CD4-positive, alpha-beta T cell (primary cell): Measurements from ENCODE around the gene DGKK. TPM values are rescaled to one million over a fixed set of nuclear protein-coding genes. Genes with fewer than 3 reads are reported as not detected.

ENCODE experiments used
- ATAC-seq: fragments of 200-7000 bp; cut with Tn5 transposase; one replicate; pipeline ENCODE4 v1.10.0; 2022; ENCODE audit warnings: mild to moderate bottlenecking; ENCODE audit not compliant: poor library complexity
- CTCF ChIA-PET: fragments of 350-600 bp; sonication (Branson Sonifier 250); formaldehyde crosslinking; loops from one replicate; lab custom pipeline; 2021; ENCODE audit warnings: antibody characterized with exemption, inconsistent platforms; lab: Charles Lee
- POLR2A ChIA-PET: fragments of 350-600 bp; sonication (Branson Sonifier 250); formaldehyde crosslinking; loops from one replicate; lab custom pipeline; 2021; ENCODE audit warnings: antibody characterized with exemption, inconsistent platforms; lab: Charles Lee
- DNase-seq, 14 experiments: peaks; one replicate each; pipeline ENCODE4 v3.0.0-alpha.2; 2013 to 2020; ENCODE audit warnings: mixed read lengths in 2 of 14
- H3K27ac ChIP-seq, 2 donors: one replicate each; pipeline versions ENCODE4 v1.5.1 to v1.7.0; 2013; ENCODE audit warnings: low read length in 2 of 2, low read depth in 1 of 2, mild to moderate bottlenecking in 1 of 2
- H3K27me3 ChIP-seq, 2 experiments: 1 replicate in 1 of 2; 2 replicates in 1 of 2; pipeline versions ENCODE4 v1.6.1 to v1.7.0; 2013; ENCODE audit warnings: low read length in 2 of 2, control low read depth in 1 of 2, mild to moderate bottlenecking in 1 of 2, moderate library complexity in 1 of 2; ENCODE audit not compliant: insufficient read depth in 2 of 2, control insufficient read depth in 1 of 2
- H3K36me3 ChIP-seq: one replicate; pipeline ENCODE4 v1.6.1; 2013; ENCODE audit warnings: low read length, control low read depth; ENCODE audit not compliant: insufficient read depth
- H3K4me1 ChIP-seq: one replicate; pipeline ENCODE4 v1.6.1; 2013; ENCODE audit warnings: low read length, control low read depth; ENCODE audit not compliant: insufficient read depth
- H3K4me3 ChIP-seq: one replicate; pipeline ENCODE4 v1.5.1; 2013; ENCODE audit warnings: mild to moderate bottlenecking, low read length, moderate library complexity
- H3K9me3 ChIP-seq, 2 experiments: 1 replicate in 1 of 2; 2 replicates in 1 of 2; pipeline versions ENCODE4 v1.6.1 to v1.7.0; 2013; ENCODE audit warnings: low read length in 2 of 2, mild to moderate bottlenecking in 2 of 2, control low read depth in 1 of 2, moderate library complexity in 1 of 2; ENCODE audit not compliant: control insufficient read depth in 1 of 2, insufficient read depth in 1 of 2
- H3K27ac Mint-ChIP-seq: one replicate; pipeline ENCODE4 v1.8.0; 2020; ENCODE audit warnings: mixed read lengths
- H3K27me3 Mint-ChIP-seq: one replicate; pipeline ENCODE4 v1.8.0; 2021; ENCODE audit warnings: mixed read lengths
- H3K36me3 Mint-ChIP-seq: one replicate; pipeline ENCODE4 v1.8.0; 2021; ENCODE audit warnings: low read depth, mixed read lengths
- H3K4me1 Mint-ChIP-seq: one replicate; pipeline ENCODE4 v1.8.0; 2021; ENCODE audit warnings: low read depth, mixed read lengths
- H3K4me3 Mint-ChIP-seq: one replicate; pipeline ENCODE4 v1.8.0; 2020; ENCODE audit warnings: mild to moderate bottlenecking, mixed read lengths
- H3K9me3 Mint-ChIP-seq: one replicate; pipeline ENCODE4 v1.8.0; 2020; ENCODE audit warnings: mixed read lengths
- CTCF ChIP-seq: fragments of 200-600 bp; IDR thresholded peaks from one replicate; pipeline ENCODE4 v1.8.0; 2022; ENCODE audit warnings: antibody characterized with exemption, mild to moderate bottlenecking
- intact Hi-C, 2 experiments: fragments of 100-400 bp; cut with DNase I in 1 of 2; cut with micrococcal nuclease in 1 of 2; formaldehyde crosslinking; loops; one replicate each; pipeline versions ENCODE4 v1.15.1 to v1.9.0; 2023 to 2025; cut with DNase I, micrococcal nuclease
- total RNA-seq, 174 experiments: library from RNA in 2 of 174; stranded (reverse) in 2 of 174; gene quantifications; one replicate each; pipeline ENCODE4 v1.2.3 and lab custom pipeline; 2021 to 2026

Gene DGKK
- total RNA-seq, 2 experiments from 2014 or later: not detected

GRCh38 chrX:50458483-50458882 is 12.1 kb downstream of the DGKK start:
- Mint-ChIP-seq H3K27me3 (peaks cover 5% of the 10 kb centered on the region), H3K4me3 (no peak overlapping the region), H3K9me3 (no peaks in the 10 kb centered on the region), H3K27ac (no peak overlapping the region), H3K36me3 (no peaks in the 10 kb centered on the region), H3K4me1 (no peaks in the 10 kb centered on the region)
- intact Hi-C loops: no loop called here
- no peak overlapping the region for H3K27ac ChIP-seq
- CTCF ChIA-PET: no interaction called here
- no peaks in the 10 kb centered on the region for H3K9me3 ChIP-seq
- no peak for TF ChIP-seq CTCF
- POLR2A ChIA-PET: no interaction called here
- no peak overlapping the region for H3K4me3 ChIP-seq
- no peaks in the 10 kb centered on the region for H3K36me3 ChIP-seq
- no peaks in the 10 kb centered on the region for H3K4me1 ChIP-seq
- ATAC-seq (no peak), DNase-seq (no peak)
- H3K27me3 ChIP-seq: peaks cover 0 to 1% of the 10 kb centered on the region in 2 experiments

DNA sequence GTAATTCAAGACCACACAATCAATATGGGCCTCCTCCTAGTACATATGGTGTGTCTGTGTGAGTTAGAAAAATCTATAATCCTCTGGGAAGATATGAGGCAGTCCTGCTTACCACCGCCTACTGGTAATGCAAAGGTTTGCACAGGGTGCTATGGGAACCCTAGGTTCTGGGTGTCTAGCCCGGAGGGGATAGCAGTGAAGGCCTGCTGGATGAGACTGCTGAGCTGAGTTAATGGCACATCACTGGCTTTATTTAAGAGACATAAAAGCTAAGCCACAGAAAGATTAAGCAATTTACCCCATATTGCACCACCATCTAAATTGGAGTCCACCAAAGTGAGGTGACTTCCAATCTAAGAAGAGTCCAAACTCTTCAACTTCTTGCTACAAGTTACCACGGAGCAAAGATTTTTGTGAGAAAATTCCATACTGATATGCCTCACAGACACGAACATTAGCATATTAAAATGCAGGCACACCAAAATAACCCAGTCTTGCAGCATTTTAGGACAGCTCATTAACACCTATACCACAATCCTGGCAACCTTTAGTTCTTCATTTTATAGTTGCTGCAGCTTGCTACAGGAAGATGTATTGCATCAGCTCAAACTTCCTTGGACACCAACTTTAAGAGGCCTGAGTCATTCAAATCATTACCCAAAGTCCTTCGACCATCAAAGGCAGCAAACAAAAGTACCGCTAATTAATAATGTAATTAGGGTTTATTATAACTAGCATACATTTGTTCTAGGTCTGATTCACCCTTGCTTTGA is 13.7 kb downstream of the DGKK start:
- no peak for ATAC-seq
- Histone ChIP-seq H3K27ac (no peak overlapping the region), H3K9me3 (no peaks in the 10 kb centered on the region), H3K36me3 (no peaks in the 10 kb centered on the region), H3K4me3 (no peak overlapping the region), H3K4me1 (no peaks in the 10 kb centered on the region), H3K27me3 (no peaks in the 10 kb centered on the region)
- no peak overlapping the region for H3K4me3 Mint-ChIP-seq
- H3K4me1 Mint-ChIP-seq: no peaks in the 10 kb centered on the region
- no peaks in the 10 kb centered on the region for H3K36me3 Mint-ChIP-seq
- POLR2A ChIA-PET: no interaction called here
- intact Hi-C loops: no loop called here
- CTCF ChIA-PET: no interaction called here
- DNase-seq: peak in 3 of 14 experiments; percentile 1 to 5 (median 1)
- H3K27ac Mint-ChIP-seq: no peak overlapping the region
- TF ChIP-seq CTCF: no peak
- H3K9me3 Mint-ChIP-seq: no peaks in the 10 kb centered on the region
- peaks cover 1% of the 10 kb centered on the region for H3K27me3 Mint-ChIP-seq

DNA sequence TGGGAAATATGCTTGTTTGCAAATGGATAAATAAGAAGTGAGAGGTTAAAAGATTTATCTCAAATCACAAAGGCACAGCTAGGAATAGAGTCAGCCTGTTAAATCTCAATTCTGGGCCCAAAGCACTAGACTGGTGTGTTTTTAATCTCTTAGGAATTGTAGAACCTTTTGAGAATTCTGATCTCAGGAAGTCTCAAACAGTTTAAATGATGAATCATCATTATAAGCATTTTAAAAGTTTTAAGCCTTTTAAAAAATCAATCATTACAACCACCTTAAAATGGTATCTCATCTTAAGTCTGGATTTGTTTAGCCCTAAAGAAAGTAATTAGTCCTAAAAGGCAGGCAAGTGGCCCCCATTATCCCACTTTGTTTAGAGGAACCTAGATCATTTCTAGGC is 17.8 kb downstream of the DGKK start:
- Mint-ChIP-seq H3K27me3 (peaks cover 19% of the 10 kb centered on the region), H3K4me1 (no peaks in the 10 kb centered on the region), H3K4me3 (no peak overlapping the region), H3K27ac (no peak overlapping the region), H3K36me3 (no peaks in the 10 kb centered on the region), H3K9me3 (no peaks in the 10 kb centered on the region)
- intact Hi-C loops: no loop called here
- no peaks in the 10 kb centered on the region for H3K36me3 ChIP-seq
- ATAC-seq: no peak
- ChIA-PET CTCF (no interaction called here), POLR2A (no interaction called here)
- peaks cover 2 to 3% of the 10 kb centered on the region in 2 experiments for H3K27me3 ChIP-seq
- no peak overlapping the region for H3K4me3 ChIP-seq
- no peak for TF ChIP-seq CTCF
- H3K4me1 ChIP-seq: no peaks in the 10 kb centered on the region
- no peak overlapping the region for H3K27ac ChIP-seq
- no peak for DNase-seq
- no peaks in the 10 kb centered on the region for H3K9me3 ChIP-seq
